A673 (cell line): ENCODE results near the gene IFITM2. TPM values are rescaled to one million over a fixed set of nuclear protein-coding genes. Genes with fewer than 3 reads are reported as not detected.

Source experiments
- BruUV-seq: library from RNA; stranded (reverse); fragments of 400-500 nt; replicated peaks from 2 replicates; lab custom pipeline; 2021; lab: Mats Ljungman, UMichigan
- CTCF ChIA-PET: fragments of 300-600 bp; sonication (Branson Sonifier 250); formaldehyde crosslinking; loops from one replicate; lab custom pipeline; 2022; ENCODE audit warnings: antibody characterized with exemption; lab: Charles Lee
- POLR2A ChIA-PET: fragments of 300-600 bp; sonication (Branson Sonifier 250); formaldehyde crosslinking; loops from one replicate; lab custom pipeline; 2022; ENCODE audit warnings: antibody characterized with exemption; ENCODE audit not compliant: low non-redundant PET; lab: Charles Lee
- DNase-seq: peaks from one replicate; pipeline ENCODE4 v3.0.0-alpha.2; 2015; ENCODE audit warnings: low spot score
- H3K27ac ChIP-seq: fragments of 200-600 bp; sonication (generic); 2 replicates; pipeline ENCODE4 v1.5.1; 2016; ENCODE audit warnings: mixed run types, low read depth, mild to moderate bottlenecking, mixed read lengths, antibody characterized with exemption, low read length; ENCODE audit not compliant: poor library complexity, severe bottlenecking
- H3K27me3 ChIP-seq: fragments of 200-600 bp; sonication (generic); replicated peaks from 2 replicates; pipeline ENCODE4 v1.6.1; 2017; ENCODE audit warnings: mixed run types, low read depth, mild to moderate bottlenecking, mixed read lengths, antibody characterized with exemption, low read length; ENCODE audit not compliant: insufficient read depth, poor library complexity
- H3K36me3 ChIP-seq: fragments of 200-600 bp; sonication (generic); 2 replicates; pipeline ENCODE4 v1.6.1; 2016; ENCODE audit warnings: mixed run types, mild to moderate bottlenecking, mixed read lengths, antibody characterized with exemption, low read length; ENCODE audit not compliant: insufficient read depth, poor library complexity, severe bottlenecking
- H3K4me1 ChIP-seq: fragments of 200-600 bp; sonication (generic); 2 replicates; pipeline ENCODE4 v1.6.1; 2017; ENCODE audit warnings: mixed run types, mild to moderate bottlenecking, mixed read lengths, antibody characterized with exemption, low read length; ENCODE audit not compliant: insufficient read depth, poor library complexity, severe bottlenecking
- H3K4me3 ChIP-seq: fragments of 200-600 bp; sonication (generic); 2 replicates; pipeline ENCODE4 v1.5.1; 2016; ENCODE audit warnings: low read depth, mixed run types, mild to moderate bottlenecking, mixed read lengths, low read length; ENCODE audit not compliant: poor library complexity, severe bottlenecking
- H3K9me3 ChIP-seq: fragments of 200-600 bp; sonication (generic); 2 replicates; pipeline ENCODE4 v1.6.1; 2016; ENCODE audit warnings: mixed run types, low read depth, mild to moderate bottlenecking, mixed read lengths, antibody characterized with exemption, low read length; ENCODE audit not compliant: poor library complexity, severe bottlenecking
- CTCF ChIP-seq: fragments of 300-800, 200-600 bp; sonication (generic); conservative IDR thresholded peaks from 2 replicates; pipeline ENCODE4 v1.5.1; 2017; ENCODE audit warnings: low read depth, mild to moderate bottlenecking, antibody characterized with exemption, low read length, moderate library complexity, mixed read lengths
- EZH2 ChIP-seq: fragments of 200-600 bp; sonication (generic); IDR thresholded peaks from 2 replicates; pipeline ENCODE4 v1.6.1; 2017; ENCODE audit warnings: borderline replicate concordance, low read depth, mild to moderate bottlenecking, mixed read lengths, antibody characterized with exemption, low read length; ENCODE audit not compliant: poor library complexity, severe bottlenecking
- intact Hi-C: fragments of 100-400 bp; cut with micrococcal nuclease; formaldehyde crosslinking; loops from one replicate; pipeline ENCODE4 v1.10.0; 2022; ENCODE audit not compliant: unreplicated experiment
- total RNA-seq: library from RNA; stranded (reverse); gene quantifications from 2 replicates; pipeline ENCODE4 v1.2.3, GENCODE V29; 2021

Gene IFITM2
- total RNA-seq, 1 experiment from 2014 or later = 25.5 TPM

- BruUV-seq = no TSS peak
- peaks cover 14% of the 10 kb centered on the region for H3K4me1 ChIP-seq
- H3K36me3 ChIP-seq = no peaks in the 10 kb centered on the region
- H3K4me3 ChIP-seq = no peak overlapping the region
- no peaks in the 10 kb centered on the region for H3K27me3 ChIP-seq
- H3K27ac ChIP-seq = no peak overlapping the region
- TF ChIP-seq EZH2 (no peak), CTCF (no peak)
- DNase-seq = no peak
- intact Hi-C loops = no loop called here
- CTCF ChIA-PET = no interaction called here
- POLR2A ChIA-PET = no interaction called here
- H3K9me3 ChIP-seq = no peaks in the 10 kb centered on the region
Observed at GRCh38 chr11:334264-334994, 26.8 kb downstream of the IFITM2 start.

GRCh38 chr11:335779-336658 is 28.4 kb downstream of the IFITM2 start:
- Histone ChIP-seq H3K4me3 (no peak overlapping the region), H3K4me1 (peaks cover 14% of the 10 kb centered on the region), H3K27ac (no peak overlapping the region), H3K27me3 (no peaks in the 10 kb centered on the region), H3K9me3 (no peaks in the 10 kb centered on the region), H3K36me3 (no peaks in the 10 kb centered on the region)
- TF ChIP-seq EZH2 (no peak), CTCF (no peak)
- intact Hi-C loops = no loop called here
- BruUV-seq = no TSS peak
- POLR2A ChIA-PET = no interaction called here
- DNase-seq = no peak
- CTCF ChIA-PET = interaction anchor here (0.7 kb wide), 1 partner anchor 20 kb away, joined by 8 read pairs; no protein-coding TSS in a partner anchor

GRCh38 chr11:336659-337198 is 29.1 kb downstream of the IFITM2 start:
- no peaks in the 10 kb centered on the region for H3K27me3 ChIP-seq
- ChIA-PET CTCF (no interaction called here), POLR2A (no interaction called here)
- peaks cover 14% of the 10 kb centered on the region for H3K4me1 ChIP-seq
- H3K36me3 ChIP-seq = no peaks in the 10 kb centered on the region
- DNase-seq = no peak
- no peak overlapping the region for H3K27ac ChIP-seq
- H3K9me3 ChIP-seq = no peaks in the 10 kb centered on the region
- no peak overlapping the region for H3K4me3 ChIP-seq
- intact Hi-C loops = no loop called here
- no TSS peak for BruUV-seq
- TF ChIP-seq CTCF = no peak
- no peak for TF ChIP-seq EZH2
